Measurements from ENCODE around the gene FKTN. TPM values are rescaled to one million over a fixed set of nuclear protein-coding genes. Genes with fewer than 3 reads are reported as not detected.

FKTN gene
- total RNA-seq, 2 donors from 2014 or later, result 6.6 to 8.3 TPM

GRCh38 chr9:105673850-105674387 lies 116.0 kb downstream of the FKTN start:
- Histone ChIP-seq H3K9me3 (no peaks in the 10 kb centered on the region), H3K36me3 (replicated peaks in 1 of 2; ENCODE audit: insufficient read depth in 1 of 2, low read depth in 2 of 2) (no peaks in the 10 kb centered on the region), H3K4me3 (no peak overlapping the region), H3K27ac (no peak overlapping the region), H3K4me1 (peaks cover 3% of the 10 kb centered on the region), H3K27me3 (no peaks in the 10 kb centered on the region)
- no peak for DNase-seq
- TF ChIP-seq POLR2A (IDR thresholded peaks at IDR 0.05), result no peak
- TF ChIP-seq, protein P1, sequence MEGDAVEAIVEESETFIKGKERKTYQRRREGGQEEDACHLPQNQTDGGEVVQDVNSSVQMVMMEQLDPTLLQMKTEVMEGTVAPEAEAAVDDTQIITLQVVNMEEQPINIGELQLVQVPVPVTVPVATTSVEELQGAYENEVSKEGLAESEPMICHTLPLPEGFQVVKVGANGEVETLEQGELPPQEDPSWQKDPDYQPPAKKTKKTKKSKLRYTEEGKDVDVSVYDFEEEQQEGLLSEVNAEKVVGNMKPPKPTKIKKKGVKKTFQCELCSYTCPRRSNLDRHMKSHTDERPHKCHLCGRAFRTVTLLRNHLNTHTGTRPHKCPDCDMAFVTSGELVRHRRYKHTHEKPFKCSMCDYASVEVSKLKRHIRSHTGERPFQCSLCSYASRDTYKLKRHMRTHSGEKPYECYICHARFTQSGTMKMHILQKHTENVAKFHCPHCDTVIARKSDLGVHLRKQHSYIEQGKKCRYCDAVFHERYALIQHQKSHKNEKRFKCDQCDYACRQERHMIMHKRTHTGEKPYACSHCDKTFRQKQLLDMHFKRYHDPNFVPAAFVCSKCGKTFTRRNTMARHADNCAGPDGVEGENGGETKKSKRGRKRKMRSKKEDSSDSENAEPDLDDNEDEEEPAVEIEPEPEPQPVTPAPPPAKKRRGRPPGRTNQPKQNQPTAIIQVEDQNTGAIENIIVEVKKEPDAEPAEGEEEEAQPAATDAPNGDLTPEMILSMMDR (IDR thresholded peaks at IDR 0.05), result no peak
- ATAC-seq, result no peak
- intact Hi-C loops (cut with DNase I), result no loop called here
- 76 to 83% methylated on average over 3 of the region's 3 CpGs for WGBS, 2 donors

DNA sequence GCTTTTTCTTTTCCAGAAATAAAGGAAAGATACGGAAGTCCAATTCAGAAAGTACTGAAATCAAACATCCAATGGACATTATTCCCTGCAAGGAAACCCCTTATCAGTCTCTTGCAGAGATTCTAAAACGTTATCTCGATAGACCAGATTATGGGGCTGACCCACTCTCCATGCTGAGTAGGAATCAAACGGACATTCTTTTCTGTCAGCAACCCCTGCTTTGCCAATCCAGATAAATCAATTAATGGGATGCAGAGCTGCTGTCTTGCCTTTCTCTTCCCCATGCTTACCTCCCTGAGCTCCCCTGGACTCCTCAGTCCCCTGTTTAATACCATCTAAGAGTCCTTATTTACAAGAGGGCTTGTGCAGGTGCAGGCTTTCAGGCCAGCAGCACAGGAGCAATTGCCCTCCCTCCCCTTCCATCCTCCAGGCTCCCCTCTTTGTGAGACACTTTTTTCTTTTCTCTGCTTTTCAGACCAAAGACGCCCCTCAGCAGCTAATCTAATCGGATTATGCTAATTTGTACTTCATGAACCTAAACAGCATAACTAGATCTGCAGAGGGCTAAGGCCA lies 118.5 kb downstream of the FKTN start:
- ATAC-seq (no peak), DNase-seq (no peak)
- WGBS, 2 donors, result 64 to 69% methylated on average over 6 of the region's 6 CpGs

GRCh38 chr9:105678163-105678562 lies 120.2 kb downstream of the FKTN start:
- H3K36me3 ChIP-seq (replicated peaks in 1 of 2; ENCODE audit: insufficient read depth in 1 of 2, low read depth in 2 of 2), result no peaks in the 10 kb centered on the region
- intact Hi-C loops (cut with DNase I), result no loop called here
- H3K9me3 ChIP-seq, result no peaks in the 10 kb centered on the region
- no peak overlapping the region for H3K4me3 ChIP-seq
- no peak for TF ChIP-seq POLR2A (IDR thresholded peaks at IDR 0.05)
- TF ChIP-seq, protein P1 (IDR thresholded peaks at IDR 0.05), result no peak
- H3K27ac ChIP-seq, result no peak overlapping the region
- no peaks in the 10 kb centered on the region for H3K27me3 ChIP-seq
- ATAC-seq (no peak), DNase-seq (no peak)
- WGBS, 2 donors, result 91 to 94% methylated on average over 1 of the region's 1 CpG
- peaks cover 13% of the 10 kb centered on the region for H3K4me1 ChIP-seq

More for the DNA sequence above, 118.5 kb downstream of the FKTN start:
- Histone ChIP-seq H3K4me1 (peaks cover 13% of the 10 kb centered on the region), H3K4me3 (no peak overlapping the region), H3K27ac (no peak overlapping the region), H3K9me3 (no peaks in the 10 kb centered on the region), H3K27me3 (no peaks in the 10 kb centered on the region), H3K36me3 (replicated peaks in 1 of 2; ENCODE audit: insufficient read depth in 1 of 2, low read depth in 2 of 2) (no peaks in the 10 kb centered on the region)
- no peak for TF ChIP-seq POLR2A (IDR thresholded peaks at IDR 0.05)
- TF ChIP-seq, protein P1 (IDR thresholded peaks at IDR 0.05), result no peak
- intact Hi-C loops (cut with DNase I), result no loop called here

DNA sequence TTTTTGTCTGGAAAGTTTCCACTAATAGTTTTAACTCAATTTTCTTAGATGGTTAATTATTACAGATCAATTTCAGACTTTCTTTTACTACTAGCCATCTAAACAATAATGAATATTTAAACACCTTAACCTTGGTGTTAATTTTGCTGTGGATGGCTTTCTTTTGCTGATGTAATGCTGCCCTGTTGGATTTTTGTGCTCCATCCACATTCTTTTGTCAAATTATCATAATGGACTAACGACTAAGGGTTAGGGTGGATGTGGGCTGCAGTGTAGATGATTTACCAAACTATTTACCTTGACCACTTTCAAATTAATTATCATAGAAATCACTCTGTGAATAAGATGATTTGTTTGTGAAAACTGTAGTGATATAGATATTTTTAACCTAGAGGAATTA lies 120.8 kb downstream of the FKTN start:
- no peak for TF ChIP-seq POLR2A (IDR thresholded peaks at IDR 0.05)
- TF ChIP-seq, protein P1 (IDR thresholded peaks at IDR 0.05), result no peak
- intact Hi-C loops (cut with DNase I), result no loop called here
- Histone ChIP-seq H3K27me3 (no peaks in the 10 kb centered on the region), H3K4me1 (peaks cover 13% of the 10 kb centered on the region), H3K36me3 (replicated peaks in 1 of 2; ENCODE audit: insufficient read depth in 1 of 2, low read depth in 2 of 2) (no peaks in the 10 kb centered on the region), H3K9me3 (no peaks in the 10 kb centered on the region), H3K27ac (no peak overlapping the region), H3K4me3 (no peak overlapping the region)
- 40 to 42% methylated on average over 1 of the region's 1 CpG for WGBS, 2 donors
- no peak for ATAC-seq
- no peak for DNase-seq

Data from body of pancreas (tissue), 4 donors.